Erythroblast (primary cell): ENCODE data around the gene SYDE2.
A peak's percentile ranks its signal among the peaks of the same experiment; 100 is the strongest.
"Not testable (repeated sequence)": the region's sequence is repeated elsewhere in the genome, so short reads cannot be mapped to it uniquely, and the experiment has no call there.

ENCODE experiments used
- DNase-seq, 2 experiments: peaks; one replicate each; lab custom pipeline; 2025; lab: John Stamatoyannopoulos, UW
- GATA1 ChIP-seq: IDR thresholded peaks from 2 replicates; pipeline ENCODE4 v1.6.1; 2011; ENCODE audit warnings: low read depth, mild to moderate bottlenecking, control low read depth, low read length, moderate library complexity
- POLR2A ChIP-seq: IDR thresholded peaks from 2 replicates; pipeline ENCODE4 v1.6.1; 2011; ENCODE audit warnings: mild to moderate bottlenecking, low read length

Gene SYDE2

GRCh38 chr1:85201340-85202091 lies 700 bp upstream of the SYDE2 start:
- peak; percentile 76 to 82 for DNase-seq
- no peak for TF ChIP-seq GATA1
- peak; percentile 38 for TF ChIP-seq POLR2A

DNA sequence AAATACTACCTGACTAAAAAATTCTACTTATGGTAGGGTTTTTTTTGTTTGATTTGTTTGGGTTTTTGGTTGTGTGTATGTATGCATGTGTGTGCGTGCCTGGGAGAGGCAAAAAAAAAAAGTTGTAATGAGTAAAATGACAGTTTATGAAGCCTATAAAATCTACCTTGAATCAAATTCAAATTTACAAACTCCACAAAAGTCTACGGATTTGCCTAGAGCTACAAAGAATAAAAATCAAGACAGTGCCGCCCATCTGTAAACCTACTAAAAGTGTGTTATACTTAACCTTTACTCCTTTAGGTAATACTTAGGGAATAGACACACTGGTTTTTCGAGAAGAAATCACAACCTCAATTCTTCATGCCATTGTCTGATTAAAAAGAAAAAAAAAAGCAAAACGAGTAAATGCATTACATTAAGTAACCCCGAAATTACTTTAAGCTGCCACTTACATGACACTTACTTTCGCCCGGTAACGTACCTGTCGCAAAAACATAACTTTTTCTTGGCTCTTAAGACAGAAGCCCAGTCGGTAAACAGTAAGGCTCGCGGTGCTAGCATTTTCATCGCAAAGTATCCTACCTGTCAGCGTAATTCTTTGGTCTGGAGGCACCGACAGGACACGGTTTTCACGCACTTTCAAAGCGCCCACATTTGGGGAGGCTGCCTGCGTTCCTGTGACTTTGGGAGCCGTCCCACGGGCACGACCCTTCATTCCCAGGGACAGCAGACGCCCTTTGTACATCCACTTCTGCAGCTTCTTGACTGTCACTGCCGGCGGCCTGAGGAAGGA lies 951 bp downstream of the SYDE2 start:
- TF ChIP-seq GATA1 (no peak), POLR2A (no peak)
- DNase-seq, result no peak

DNA sequence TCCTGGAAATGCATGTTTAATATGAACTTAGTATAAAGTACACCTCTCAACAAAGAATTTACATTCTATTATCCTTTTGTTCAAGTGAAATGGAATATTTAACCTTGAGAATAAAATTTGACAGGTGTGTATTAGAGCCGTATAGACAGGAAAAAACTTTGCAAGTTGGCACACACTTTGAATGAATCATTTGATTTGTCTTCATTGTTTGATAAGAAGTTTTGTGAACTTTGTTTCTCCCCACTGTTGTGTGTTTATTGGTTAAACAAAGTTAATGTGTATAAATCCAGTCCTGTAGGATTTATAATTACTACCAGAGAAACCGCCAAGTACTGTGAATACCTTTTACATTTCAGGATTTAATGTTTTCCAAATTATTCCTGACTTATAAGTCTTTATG lies 2.0 kb downstream of the SYDE2 start:
- no peak for DNase-seq

DNA sequence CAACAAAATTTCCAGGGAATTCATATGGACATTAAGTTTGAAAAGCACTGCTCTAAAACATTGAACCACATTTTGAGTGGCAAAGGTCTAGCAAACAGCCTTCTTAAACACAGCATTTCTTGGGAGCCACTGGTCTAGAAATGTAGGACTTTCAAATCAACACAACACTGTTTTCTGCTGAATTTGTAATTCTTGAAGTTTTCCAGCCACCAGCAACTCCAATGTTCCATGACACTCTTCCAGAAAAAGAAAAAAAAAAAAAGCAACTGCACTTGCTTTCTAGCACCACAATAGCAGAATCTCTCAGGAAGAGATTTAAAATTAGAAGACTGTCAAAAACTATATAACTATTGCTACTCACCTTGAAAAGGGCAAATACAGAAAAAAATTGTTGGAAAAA lies 4.5 kb downstream of the SYDE2 start:
- no peak for DNase-seq
- TF ChIP-seq POLR2A (no peak), GATA1 (no peak)

More for the DNA sequence above, 2.0 kb downstream of the SYDE2 start:
- no peak for TF ChIP-seq GATA1
- TF ChIP-seq POLR2A, result no peak

DNA sequence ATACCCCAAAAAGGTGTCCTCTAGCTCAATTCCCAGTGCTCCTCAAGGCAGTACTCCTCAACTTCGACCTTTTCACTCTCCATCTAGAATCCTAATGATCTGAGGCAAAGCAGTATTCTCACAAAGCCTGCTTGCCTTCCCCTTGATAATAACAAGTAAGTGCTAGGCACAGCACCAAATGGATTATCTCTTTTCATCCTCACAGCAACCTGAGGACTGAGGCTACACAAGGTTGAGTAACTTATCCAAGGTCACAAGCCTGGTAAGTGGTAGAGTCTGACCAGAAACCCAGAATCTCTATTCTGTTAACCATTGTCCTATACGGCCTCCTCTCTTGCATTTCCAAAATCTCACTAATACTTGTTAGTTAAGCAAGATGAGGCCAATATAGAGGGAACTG lies 5.1 kb downstream of the SYDE2 start:
- DNase-seq, result peak in 1 of 2 experiments; percentile 9
- TF ChIP-seq POLR2A, result no peak
- TF ChIP-seq GATA1, result no peak

GRCh38 chr1:85192129-85192528 lies 8.7 kb downstream of the SYDE2 start:
- DNase-seq, result not testable (repeated sequence)

DNA sequence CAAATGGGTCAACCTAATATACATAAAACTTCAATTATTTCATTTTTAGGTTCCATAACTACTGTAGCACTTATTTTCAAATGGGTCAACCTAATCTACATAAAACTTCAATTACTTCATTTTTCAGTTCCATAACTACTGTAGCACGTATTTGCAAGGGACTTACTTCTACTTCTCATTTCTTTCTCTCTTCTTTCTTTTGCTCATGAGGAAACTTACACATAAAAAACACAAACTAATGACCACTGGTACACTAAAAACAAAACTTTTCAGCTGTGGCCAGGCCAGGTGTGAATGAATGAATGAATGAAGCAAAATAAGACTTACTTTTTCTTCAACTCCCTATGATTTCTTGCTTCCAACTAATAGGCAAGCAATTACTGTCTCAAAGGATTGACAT lies 11.7 kb downstream of the SYDE2 start:
- TF ChIP-seq GATA1, result no peak
- DNase-seq, result no peak

DNA sequence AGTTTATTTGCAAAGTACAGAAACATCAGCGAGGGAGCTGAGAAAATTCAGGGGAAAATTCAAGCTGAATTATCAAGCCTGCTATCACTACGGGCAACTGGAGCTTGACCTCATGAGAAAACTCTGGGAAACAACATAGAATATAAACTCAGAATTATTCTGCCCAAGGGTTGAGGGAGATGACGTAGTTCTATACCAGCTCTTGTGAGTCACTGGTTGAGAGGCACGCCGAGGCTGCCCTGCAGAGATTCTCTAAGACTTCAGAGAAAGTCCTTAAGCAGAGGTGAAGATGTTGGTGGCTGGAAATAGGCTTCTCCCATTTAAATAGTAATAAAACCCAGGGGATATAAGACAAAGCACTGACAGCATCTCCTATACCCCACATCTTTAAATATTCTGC lies 12.3 kb downstream of the SYDE2 start:
- DNase-seq, result no peak

DNA sequence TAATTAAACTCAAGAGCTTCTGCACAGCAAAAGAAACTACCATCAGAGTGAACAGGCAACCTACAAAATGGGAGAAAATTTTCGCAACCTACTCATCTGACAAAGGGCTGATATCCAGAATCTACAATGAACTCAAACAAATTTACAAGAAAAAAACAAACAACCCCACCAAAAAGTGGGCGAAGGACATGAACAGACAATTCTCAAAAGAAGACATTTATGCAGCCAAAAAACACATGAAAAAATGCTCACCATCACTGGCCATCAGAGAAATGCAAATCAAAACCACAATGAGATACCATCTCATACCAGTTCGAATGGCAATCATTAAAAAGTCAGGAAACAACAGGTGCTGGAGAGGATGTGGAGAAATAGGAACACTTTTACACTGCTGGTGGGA lies 13.8 kb downstream of the SYDE2 start:
- DNase-seq, result not testable (repeated sequence)

More for the DNA sequence above, 12.3 kb downstream of the SYDE2 start:
- no peak for TF ChIP-seq POLR2A
- TF ChIP-seq GATA1, result no peak

DNA sequence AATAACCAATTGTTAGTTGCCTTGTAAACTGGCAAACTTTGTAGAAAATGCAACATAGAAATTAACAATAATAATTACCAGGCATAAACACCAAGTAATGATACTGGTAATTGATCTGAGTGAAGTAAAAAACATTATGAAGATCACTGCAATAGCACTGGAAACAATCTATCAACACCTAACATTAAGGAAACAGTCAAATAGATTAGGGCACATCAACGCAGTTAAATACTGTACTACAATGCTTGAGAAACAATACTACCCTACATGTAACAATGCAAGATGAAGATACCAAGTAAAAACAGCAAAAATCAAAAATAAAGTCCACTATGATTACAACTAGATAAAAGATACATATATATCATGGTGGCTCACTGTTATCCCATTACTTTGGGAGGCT lies 16.6 kb downstream of the SYDE2 start:
- TF ChIP-seq GATA1 (no peak), POLR2A (no peak)
- DNase-seq, result no peak

- no peak for TF ChIP-seq GATA1
- no peak for TF ChIP-seq POLR2A
- no peak for DNase-seq
Measured at GRCh38 chr1:85182700-85183099, 18.1 kb downstream of the SYDE2 start.

DNA sequence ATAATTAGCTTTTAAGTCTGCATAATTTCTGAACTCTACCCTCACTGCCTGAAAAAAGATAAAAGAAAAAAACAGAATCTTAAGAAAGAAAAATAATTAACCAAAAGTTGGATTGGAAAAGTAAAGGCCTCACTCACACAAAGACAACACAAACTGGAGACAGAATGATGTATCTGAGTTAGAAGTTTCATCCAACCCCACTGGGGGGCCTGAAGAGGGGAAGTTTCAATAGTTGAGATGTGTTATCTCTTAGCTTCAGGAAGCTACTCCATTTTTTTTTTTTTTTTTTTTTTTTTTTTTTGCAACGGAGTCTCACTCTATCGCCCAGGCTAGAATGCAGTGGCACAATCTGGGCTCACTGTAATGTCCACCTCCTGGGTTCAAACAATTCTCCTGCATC lies 19.9 kb downstream of the SYDE2 start:
- TF ChIP-seq POLR2A (no peak), GATA1 (no peak)
- peak; percentile 10 to 29 for DNase-seq

- no peak for TF ChIP-seq POLR2A
- TF ChIP-seq GATA1, result no peak
- DNase-seq, result no peak
Measured at GRCh38 chr1:85179522-85179921, 21.3 kb downstream of the SYDE2 start.

- TF ChIP-seq POLR2A (no peak), GATA1 (no peak)
- no peak for DNase-seq
Measured at GRCh38 chr1:85178396-85178795, 22.4 kb downstream of the SYDE2 start.

- TF ChIP-seq GATA1 (no peak), POLR2A (no peak)
- no peak for DNase-seq
Measured at GRCh38 chr1:85174503-85174902, 26.3 kb downstream of the SYDE2 start.
